HG03469 (cell line): Measurements from ENCODE around the gene TPX2.

Experiments
- ATAC-seq: cut with Tn5 transposase; IDR thresholded peaks from one replicate; pipeline ENCODE4 v1.9.1; 2021; ENCODE audit warnings: mild to moderate bottlenecking, moderate library complexity, moderate number of reproducible peaks; ENCODE audit not compliant: unreplicated experiment

TPX2 gene

DNA sequence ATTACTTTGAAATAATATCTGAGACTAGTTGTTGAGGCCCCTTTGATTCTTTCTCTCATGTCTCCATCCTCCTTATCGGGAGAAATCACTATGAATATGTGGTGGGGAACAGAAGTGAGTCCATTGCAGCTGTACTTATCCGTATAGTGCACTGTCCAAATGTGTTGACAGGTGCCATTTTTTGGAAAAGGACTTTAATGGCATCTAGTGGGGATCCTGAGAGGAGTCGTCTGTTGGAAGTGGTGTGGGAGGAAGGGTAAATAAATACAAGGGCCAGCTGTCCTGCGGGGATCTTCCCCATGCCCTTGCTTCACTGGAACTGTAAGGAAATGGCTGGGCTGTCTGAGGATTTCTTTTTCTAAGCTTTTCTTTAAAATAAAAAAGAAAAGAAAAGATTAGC, 19.4 kb downstream of the TPX2 start:
- no peak for ATAC-seq

DNA sequence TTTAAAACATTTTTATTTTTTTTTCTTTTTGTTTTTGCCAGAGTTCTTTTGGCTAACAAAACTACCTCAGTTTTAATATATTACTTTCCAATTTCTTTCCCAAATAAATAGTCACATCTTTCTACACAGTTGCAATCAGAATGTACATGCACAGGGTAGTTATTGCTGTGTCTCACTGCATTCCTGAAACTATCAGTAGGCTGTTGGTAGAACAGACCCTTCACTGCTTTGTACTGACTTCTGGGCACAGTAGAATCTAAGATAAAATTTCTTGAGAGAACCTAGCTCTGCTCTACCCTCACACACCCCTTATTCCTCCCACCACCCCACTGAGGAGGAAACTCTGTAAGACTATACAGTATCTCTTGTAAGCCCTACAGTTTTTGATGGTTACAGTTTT, 19.9 kb downstream of the TPX2 start:
- ATAC-seq, result no peak

DNA sequence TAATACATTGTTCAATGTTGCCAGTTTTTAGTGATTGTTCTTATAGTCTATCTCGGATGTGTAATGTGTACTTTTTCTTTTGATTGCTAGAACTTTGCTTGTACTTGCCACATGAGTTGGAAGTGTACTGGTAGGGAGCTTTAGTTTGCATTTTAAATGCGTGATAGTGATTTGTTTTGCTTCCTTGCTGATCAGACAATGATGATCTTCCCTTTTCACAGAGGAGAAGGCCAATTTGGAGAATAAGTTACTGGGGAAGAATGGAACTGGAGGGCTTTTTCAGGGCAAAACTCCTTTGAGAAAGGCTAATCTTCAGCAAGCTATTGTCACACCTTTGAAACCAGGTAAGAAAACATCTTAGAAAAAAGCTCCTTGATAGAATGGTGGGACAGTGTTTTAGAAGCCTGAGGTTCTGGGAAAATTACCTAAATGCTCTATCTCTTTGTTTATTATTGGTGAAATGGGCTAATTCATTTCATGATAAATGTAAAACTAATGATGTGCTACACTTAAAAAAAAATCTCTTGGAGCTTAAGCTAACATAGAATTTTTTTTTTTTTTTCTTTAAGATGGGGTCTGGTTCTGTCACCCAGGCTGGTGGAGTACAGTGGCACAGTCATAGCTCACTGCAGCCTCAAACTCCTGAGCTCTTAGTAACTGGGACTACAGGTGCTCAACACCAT, 20.9 kb downstream of the TPX2 start:
- no peak for ATAC-seq

DNA sequence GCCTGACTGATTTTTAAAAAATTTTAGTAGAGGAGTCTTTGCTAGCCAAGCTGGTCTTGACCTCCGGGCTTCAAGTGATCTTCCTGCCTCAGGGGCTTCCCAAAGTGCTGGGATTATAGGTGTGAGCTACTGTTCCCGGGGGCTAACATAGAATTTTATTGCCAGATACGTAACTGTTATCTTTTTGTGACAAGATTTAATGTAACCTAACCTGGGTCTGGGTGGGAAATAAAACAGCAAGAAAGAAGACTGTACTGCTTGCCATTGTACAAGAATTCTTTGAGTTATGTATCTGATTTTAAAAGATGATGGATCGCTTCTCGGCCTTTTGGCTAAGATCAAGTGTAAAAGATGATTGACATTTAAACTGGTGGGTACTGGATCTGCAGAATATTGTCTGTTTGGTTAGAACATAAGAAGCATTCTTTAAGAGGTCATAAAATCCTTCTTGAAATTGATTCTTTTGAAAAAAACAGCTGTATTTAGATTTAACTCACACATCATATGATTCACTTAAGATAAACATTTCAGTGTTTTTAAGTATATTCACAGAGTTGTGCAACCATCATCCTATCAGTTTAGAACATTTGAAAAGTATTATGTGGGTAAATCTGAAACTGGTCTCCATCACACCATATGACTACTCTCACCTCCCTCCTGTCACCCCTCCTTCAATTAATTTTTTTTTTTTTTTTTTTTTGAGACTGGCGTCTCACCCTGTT, 21.6 kb downstream of the TPX2 start:
- ATAC-seq, result no peak

DNA sequence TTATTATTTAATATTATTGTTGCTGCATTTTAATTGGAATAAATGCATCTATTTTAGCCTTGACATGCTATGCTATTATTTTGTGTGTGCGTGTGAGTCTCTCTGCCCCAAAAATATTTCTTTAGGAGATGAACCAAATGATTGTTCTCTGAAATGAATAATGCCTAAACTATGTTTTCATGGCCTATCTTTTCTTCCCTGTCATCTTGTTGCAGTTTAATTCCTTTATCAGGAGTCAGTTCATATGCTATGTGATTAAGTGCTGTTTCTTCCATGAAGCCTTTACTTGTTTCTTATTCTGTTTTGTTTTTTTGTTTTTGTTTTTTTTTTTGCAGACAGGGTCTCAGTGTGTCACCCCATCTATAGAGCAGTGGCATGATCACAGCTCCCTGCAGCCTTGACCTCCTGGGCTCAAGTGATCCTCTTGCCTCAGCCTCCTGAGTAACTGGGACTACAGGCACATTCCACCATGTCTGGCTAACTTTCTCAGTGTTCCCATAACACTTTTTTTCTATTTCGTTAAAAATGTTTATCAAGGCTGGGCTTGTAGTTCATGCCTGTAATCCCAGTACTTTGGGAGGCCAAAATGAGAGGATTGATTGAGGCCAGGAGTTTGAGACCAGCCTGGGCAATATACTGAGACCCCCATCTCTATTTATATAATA, 25.7 kb downstream of the TPX2 start:
- ATAC-seq, result no peak

DNA sequence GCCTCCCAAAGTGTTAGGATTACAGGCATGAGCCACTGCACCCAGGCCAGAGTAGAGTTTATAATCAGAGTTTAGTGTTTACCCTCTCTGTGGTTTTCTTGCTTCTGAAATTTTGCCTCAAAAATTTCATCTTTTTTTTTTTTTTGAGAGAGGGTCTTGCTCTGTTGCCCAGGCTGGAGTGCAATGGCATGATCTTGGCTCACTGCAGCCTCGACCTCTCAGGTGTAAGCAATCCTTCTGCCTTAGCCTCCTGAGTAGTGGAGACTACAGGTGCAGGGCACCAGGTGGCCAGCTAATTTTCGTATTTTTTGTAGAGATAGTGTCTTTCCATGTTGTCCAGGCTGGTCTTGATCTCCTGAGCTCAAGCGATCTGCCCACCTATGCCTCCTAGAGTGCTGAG, 28.7 kb downstream of the TPX2 start:
- no peak for ATAC-seq

DNA sequence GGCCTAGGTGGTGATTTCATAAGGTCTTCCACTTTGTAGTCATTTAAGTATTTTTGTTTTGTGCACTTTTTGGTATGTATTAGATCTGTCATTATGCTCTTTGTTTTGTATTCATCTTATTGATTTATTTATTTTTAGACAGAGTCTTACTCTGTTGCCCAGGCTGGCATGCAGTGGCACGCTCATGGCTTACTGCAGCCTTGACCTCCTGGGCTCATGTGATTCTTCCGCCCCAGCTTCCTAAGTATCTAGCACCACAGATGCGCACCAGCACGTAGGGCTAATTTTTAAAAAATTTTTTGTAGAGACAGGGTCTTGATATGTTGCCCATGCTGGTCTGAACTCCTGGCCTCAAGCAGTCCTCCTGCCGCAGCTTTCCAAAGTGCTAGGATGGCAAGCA, 30.6 kb downstream of the TPX2 start:
- no peak for ATAC-seq

DNA sequence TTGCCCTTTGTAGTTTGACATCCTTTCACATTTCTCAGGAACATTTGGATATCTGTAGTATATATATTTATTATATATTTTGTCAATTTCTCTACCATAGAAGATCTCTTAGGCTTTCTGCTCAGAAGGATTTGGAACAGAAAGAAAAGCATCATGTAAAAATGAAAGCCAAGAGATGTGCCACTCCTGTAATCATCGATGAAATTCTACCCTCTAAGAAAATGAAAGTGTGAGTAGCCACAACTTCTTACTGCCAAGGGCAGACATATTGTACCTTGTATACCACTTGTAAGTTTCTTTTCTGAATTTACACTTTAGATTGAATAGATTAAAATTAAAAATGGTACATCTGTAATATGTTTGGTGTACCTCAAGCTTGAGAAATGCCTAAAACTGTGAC, 31.2 kb downstream of the TPX2 start:
- ATAC-seq, result no peak

DNA sequence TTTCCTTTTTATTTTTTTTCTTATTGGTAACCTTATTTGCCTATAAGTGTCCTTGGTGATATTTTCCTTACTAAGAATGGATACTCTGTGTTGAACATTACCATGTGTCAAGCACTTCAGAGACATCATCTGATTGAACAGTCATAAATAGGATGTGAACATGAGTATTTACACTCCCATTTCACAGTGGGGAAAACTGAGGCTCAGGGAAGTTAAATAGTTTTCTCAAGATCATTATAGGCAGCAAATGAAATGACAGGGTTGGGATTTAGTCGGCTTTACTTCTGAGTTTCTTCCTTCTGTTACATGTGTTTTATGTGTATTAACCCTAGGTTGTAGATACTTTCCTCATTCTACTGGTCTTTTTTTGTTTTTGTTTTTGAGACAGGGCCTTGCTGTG, 35.3 kb downstream of the TPX2 start:
- no peak for ATAC-seq

DNA sequence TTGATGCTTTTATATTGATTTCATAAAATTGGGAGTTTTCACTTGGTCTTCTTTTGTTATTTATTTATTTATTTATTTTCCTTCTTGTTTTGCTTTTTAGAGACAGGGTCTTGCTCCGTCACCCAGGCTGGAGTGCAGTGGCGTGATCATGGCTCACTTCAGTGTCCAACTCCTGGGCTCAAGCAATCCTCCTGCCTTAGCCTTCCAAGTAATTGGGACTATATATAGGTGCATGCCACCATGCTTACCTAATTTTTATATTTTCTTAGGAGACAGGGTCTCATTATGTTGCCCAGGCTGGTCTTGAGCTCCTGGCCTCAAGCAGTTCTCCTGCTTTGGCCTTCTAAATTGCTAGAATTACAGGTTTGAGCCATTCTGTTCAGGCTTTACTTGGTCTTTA, 41.7 kb downstream of the TPX2 start:
- no peak for ATAC-seq

DNA sequence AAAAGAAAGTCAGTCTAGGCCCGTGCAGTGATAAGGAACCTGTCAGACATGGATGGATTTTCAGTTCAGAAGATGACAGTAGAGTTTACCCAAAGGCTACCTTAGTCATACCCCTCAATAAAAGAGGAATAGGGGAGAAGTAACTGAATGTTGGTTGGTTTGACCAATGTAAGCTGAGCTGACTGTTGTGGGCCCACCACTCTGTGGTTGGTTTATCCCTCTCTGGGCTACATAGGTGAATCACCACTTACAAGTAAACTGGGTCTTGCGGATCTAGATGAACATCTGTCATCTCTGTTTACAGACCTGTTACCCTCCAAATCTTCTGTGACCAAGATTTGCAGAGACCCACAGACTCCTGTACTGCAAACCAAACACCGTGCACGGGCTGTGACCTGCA, 42.9 kb downstream of the TPX2 start:
- ATAC-seq, result no peak

DNA sequence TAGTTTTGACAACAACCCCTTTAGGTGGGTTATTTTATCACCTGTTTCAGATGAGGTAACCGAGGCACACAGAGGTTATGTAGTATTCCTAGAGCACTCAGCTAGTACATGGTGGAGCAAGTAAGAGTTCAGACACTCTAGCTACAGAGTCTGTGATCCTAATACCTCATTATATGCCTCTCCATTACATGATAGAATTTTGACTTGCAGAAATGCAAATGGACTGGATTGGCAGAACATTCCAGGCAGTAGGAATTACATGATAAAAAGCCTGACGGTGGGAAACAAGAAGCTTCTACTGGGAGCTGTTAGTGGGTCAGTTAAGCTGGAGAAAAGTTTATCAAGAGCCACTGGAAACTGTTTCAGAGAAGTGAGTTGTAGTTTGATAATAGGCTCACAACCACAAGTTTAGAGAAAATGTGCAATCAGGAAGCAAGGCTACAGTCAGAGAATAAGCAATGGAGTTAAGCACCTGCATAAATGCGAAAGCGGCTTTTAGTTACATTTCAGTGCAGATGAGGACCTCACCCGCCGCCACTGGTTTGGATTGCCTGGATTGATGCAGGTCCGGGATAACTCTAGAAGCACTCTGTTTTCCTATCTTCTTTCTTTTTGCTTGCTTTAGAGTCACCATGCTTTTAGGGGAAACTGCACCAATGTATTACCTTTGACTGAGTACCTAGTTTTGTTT, 45.4 kb downstream of the TPX2 start:
- no peak for ATAC-seq

DNA sequence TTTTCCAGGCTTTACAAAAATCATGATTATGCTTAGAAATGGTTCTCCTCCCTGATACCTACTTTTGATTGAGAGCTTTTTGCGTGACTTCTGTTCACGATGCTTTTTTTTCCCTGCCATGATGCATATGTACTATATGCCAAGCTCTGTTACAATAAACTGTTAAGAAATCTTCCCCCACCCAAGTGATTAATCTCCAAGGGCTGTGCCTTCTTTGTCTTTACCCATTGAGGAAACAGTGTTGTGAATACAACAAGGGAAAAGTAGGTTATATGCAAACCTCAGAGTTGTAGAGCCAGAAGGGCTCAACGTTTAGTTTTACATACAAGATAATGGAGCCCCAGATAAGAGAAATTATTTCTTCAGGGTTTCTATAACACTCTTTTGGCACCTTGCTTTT, 46.0 kb downstream of the TPX2 start:
- ATAC-seq, result no peak

DNA sequence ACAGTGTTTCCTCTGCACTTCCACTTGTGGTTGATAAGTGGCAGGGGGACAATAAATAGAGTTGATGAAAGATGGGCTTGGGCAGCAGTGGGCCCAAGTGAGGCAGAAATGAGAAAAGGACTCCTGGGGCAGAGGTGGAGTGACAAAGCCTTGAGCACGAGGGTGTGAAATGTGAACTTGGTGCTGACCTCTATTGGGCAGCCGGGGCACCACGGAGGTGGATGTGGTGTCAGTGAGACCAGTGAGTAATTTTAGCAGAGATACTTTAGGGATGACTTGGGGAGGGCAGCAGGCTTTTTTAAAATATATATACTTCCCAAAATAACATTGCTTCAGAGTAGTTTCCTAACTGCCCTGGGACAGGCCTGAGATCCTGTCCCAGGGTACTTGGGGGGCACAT, 49.5 kb downstream of the TPX2 start:
- no peak for ATAC-seq

DNA sequence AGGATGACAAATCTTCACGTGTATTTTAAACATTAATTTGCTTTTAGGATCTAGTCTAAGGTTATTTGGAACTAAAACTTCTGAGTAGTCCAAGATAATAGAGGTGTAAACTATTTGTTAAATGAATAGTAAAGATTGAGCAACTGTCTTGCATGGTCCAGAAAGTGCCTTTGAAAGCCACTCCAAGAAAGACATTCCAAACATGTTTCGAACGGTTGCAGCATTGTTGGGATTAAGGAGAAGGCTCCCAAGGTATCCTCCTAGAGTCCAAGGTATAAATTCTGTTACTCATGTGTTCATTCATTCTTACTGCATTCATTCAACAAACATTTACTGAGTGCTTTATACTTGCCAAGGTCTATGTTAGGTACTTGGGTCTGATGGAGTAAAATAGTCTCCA, 51.3 kb downstream of the TPX2 start:
- ATAC-seq, result no peak

DNA sequence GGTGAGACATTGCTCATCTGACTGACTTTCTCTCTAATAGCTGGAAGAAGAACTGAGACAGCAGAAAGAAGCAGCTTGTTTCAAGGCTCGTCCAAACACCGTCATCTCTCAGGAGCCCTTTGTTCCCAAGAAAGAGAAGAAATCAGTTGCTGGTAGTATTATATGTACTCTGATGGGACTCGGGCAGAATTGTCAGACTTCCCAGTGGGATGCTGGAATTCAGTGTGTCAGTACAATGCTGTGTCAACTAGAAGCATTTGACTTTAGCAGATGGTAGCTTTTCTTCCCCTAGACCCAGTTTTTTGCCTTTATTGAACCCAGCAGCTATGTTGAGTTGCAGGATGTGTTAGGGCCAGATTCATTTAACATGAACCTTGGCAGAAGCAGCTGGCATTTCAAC, 58.3 kb downstream of the TPX2 start:
- no peak for ATAC-seq

DNA sequence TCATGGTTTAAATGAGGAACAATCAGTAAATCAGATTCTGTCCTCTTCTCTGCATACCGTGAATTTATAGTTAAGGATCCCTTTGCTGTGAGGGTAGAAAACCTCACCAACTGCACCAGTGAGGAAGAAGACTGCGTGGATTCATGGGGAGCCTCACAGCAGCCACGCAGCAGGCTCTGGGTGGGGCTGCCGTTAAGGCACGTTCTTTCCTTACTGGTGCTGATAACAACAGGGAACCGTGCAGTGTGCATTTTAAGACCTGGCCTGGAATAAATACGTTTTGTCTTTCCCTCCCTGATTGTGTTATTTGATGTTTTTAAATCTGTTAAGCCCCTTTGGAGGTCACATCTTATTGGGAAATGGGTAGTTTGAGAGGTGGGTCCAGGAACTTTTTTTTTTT, 62.4 kb downstream of the TPX2 start:
- ATAC-seq, result no peak

DNA sequence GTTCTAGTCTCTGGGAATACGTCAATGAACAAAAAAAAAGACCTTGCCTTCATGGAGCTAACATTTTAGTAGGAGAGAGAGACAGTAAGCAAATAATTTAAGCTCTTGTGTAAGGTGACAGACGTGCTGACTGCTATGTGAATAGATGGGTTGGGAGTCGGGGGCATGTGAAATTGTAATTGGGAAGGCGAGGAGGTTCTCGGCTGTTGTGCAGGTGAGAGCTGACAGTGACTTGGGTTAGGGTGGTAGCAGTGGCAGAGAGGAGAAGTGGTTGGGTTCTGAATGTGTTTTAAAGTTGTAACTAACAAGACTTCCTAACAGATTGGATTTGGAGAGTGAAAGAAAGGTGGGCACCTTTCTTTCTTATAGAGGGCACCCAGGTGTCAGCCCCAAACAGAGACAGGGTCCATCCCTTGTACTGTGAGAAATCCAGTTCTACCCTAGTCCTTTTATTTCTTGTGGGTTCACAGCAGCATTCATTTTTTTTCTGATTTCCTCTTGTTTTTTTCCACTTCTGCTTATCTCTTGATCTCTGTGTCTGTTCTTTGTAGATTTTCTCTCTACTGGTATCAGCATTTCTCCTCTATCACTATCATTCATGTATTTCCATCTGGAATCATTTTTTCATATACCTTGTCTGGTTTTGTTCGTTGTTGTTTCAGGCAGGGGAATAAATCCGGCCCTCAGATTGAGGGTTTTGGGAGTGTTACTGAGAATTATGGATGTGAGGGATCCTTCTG, 64.6 kb downstream of the TPX2 start:
- no peak for ATAC-seq

DNA sequence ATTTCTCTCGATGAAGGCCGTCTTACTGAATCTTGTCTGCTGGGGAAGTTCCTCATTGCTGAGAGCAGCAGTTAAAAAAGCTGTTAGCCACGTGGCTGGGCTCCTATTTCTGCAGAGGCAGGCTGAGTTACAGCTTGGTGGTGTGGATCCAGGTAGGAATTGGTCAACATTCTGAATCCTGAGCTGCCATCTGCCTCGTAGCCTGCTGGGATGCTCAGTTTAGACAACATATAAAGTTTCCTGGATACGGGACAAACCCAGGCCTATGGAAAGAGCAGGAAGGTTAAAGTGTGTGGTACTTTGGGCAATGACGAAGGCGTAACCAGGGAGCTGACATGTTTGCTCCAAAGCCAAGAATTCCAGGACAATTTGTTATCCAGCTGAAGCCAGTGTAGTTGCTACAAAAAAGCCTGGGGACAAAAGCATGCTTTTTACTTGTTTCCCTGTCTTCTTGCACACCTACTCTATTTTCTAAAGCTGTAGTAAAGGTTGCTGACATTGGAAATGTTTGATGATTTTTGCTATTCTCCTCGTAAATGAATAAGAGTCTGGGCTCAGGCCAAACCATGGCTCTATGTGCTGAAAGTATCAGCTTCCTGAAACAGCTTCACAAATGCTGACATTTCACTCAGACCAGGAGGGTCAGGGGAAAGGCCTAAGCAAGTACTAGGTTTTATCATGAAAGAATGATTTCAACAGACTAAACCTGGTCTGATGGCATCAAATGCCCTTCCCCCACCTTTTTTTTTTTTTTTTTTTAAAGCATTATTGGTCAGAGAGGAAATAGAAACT, 67.7 kb downstream of the TPX2 start:
- ATAC-seq, result no peak

DNA sequence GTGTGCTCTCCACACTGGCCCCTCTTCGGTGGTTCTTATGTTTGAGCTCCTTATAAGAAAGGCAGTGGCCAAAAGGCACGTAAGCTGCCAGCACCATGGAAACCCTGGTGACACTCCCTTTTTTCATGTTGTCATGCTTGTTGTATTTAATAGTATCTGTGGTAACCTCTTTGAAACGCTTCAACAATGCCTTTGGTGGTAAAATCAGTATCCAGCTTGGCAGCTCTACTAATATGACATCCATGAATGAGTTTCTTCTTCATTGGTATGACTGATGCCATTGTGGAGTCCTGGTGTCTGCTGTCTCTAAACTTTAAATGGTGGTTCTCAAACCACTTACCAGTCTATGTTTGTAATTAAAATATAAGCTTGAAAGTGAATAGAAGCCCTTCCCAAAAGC, 69.4 kb downstream of the TPX2 start:
- no peak for ATAC-seq
